K562 (cell line): ENCODE measurements around the gene ARHGAP32. TPM values are rescaled to one million over a fixed set of nuclear protein-coding genes. Genes with fewer than 3 reads are reported as not detected.

Experiments
- ATAC-seq: fragments of 200-7000 bp; cut with Tn5 transposase; 3 replicates; pipeline ENCODE4 v1.9.1; 2020; ENCODE audit warnings: moderate library complexity
- BruUV-seq: library from RNA; stranded (reverse); fragments of 400-500 nt; replicated peaks from 2 replicates; lab custom pipeline; 2021; lab: Mats Ljungman, UMichigan
- CTCF ChIA-PET: fragments of 300-600 bp; formaldehyde crosslinking; extraction: SDS; loops from one replicate; lab custom pipeline; 2021; ENCODE audit warnings: low intra/inter-chr PET ratio; lab: Yijun Ruan, JAX
- POLR2A ChIA-PET: fragments of 300-600, 350-650 bp; sonication (Branson Sonifier 250); formaldehyde crosslinking; extraction: SDS; loops from one replicate; lab custom pipeline; 2021; ENCODE audit warnings: antibody characterized with exemption, inconsistent platforms; lab: Yijun Ruan, JAX
- DNase-seq, 4 experiments: peaks; one replicate each; pipeline versions ENCODE4 v3.0.0 to v3.0.0-alpha.2; 2011 to 2018; ENCODE audit warnings: low spot score in 3 of 4, mixed read lengths in 3 of 4; ENCODE audit errors: extremely low read depth in 1 of 4
- FAIRE-seq: peaks from 2 replicates; lab custom pipeline; 2011; peaks lifted over from hg19 to GRCh38; lab: Jason Lieb, UNC
- H2AFZ ChIP-seq: 2 replicates; pipeline ENCODE4 v1.6.0; 2011; ENCODE audit warnings: low read depth, low read length, control low read depth, inconsistent platforms
- H3K27ac ChIP-seq: fragments of 200-600 bp; 3 replicates; pipeline ENCODE4 v1.8.0; 2011; ENCODE audit warnings: low read depth, mild to moderate bottlenecking, control low read depth, inconsistent platforms, low read length, moderate library complexity, mixed read lengths; ENCODE audit errors: extremely low read depth
- H3K27me3 ChIP-seq, 2 experiments: fragments of 300-600 bp in 1 of 2; 2 replicates in 1 of 2; 3 replicates in 1 of 2; pipeline versions ENCODE4 v1.6.0 to v1.8.0; 2011; ENCODE audit warnings: inconsistent platforms in 2 of 2, low read length in 2 of 2, mild to moderate bottlenecking in 1 of 2, mixed read lengths in 1 of 2, moderate library complexity in 1 of 2; ENCODE audit not compliant: control insufficient read depth in 2 of 2, insufficient read depth in 2 of 2
- H3K36me3 ChIP-seq: fragments of 300-600 bp; 3 replicates; pipeline ENCODE4 v1.8.0; 2011; ENCODE audit warnings: mild to moderate bottlenecking, low read length, inconsistent platforms; ENCODE audit not compliant: control insufficient read depth, insufficient read depth
- H3K4me1 ChIP-seq, 2 experiments: fragments of 200-600 bp in 1 of 2; replicated peaks in 1 of 2; 2 replicates in 1 of 2; 3 replicates in 1 of 2; pipeline versions ENCODE4 v1.5.1 to v1.8.0; 2011; ENCODE audit warnings: inconsistent platforms in 2 of 2, low read length in 2 of 2, mild to moderate bottlenecking in 1 of 2, mixed read lengths in 1 of 2, moderate library complexity in 1 of 2; ENCODE audit not compliant: control insufficient read depth in 2 of 2, insufficient read depth in 2 of 2
- H3K4me2 ChIP-seq: 2 replicates; pipeline ENCODE4 v1.6.1; 2011; ENCODE audit warnings: low read length, control low read depth, inconsistent platforms, mixed read lengths; ENCODE audit not compliant: insufficient read depth
- H3K4me3 ChIP-seq: fragments of 200-600 bp; sonication (generic), shearing (Covaris generic); 2 replicates; pipeline ENCODE4 v1.5.1; 2016; ENCODE audit warnings: control low read depth, inconsistent platforms
- H3K79me2 ChIP-seq: fragments of 200-600 bp; 3 replicates; pipeline ENCODE4 v1.8.0; 2011; ENCODE audit warnings: low read length, inconsistent platforms; ENCODE audit not compliant: control insufficient read depth, insufficient read depth
- H3K9ac ChIP-seq, 2 experiments: 2 replicates each; pipeline versions ENCODE4 v1.6.0 to v1.6.1; 2011; ENCODE audit warnings: low read depth in 2 of 2, low read length in 2 of 2, control low read depth in 1 of 2, inconsistent platforms in 1 of 2, mild to moderate bottlenecking in 1 of 2, mixed read lengths in 1 of 2; ENCODE audit not compliant: insufficient read depth in 1 of 2
- H3K9me1 ChIP-seq: one replicate; pipeline ENCODE4 v1.6.0; 2011; ENCODE audit warnings: inconsistent platforms, mild to moderate bottlenecking, low read length, moderate library complexity; ENCODE audit not compliant: control insufficient read depth, insufficient read depth
- H3K9me3 ChIP-seq: replicated peaks from 2 replicates; pipeline ENCODE4 v1.5.1; 2011; ENCODE audit warnings: low read depth, low read length, inconsistent platforms; ENCODE audit not compliant: control insufficient read depth, insufficient read depth
- H4K20me1 ChIP-seq: replicated peaks from 2 replicates; pipeline ENCODE4 v1.6.1; 2011; ENCODE audit warnings: low read length, inconsistent platforms, mixed read lengths; ENCODE audit not compliant: control insufficient read depth, insufficient read depth
- BHLHE40 ChIP-seq: IDR thresholded peaks from 2 replicates; pipeline ENCODE4 v1.6.1; 2011; ENCODE audit warnings: low read length, improper control_type of control experiment
- RBM14 ChIP-seq: fragments of 200-400 bp; formaldehyde crosslinking; IDR thresholded peaks from 2 replicates; pipeline ENCODE4 v1.6.1; 2018; ENCODE audit warnings: low read depth, mild to moderate bottlenecking, low read length, moderate library complexity, borderline replicate concordance; ENCODE audit not compliant: insufficient read depth
- SIN3A ChIP-seq, 2 experiments: fragments of 150-350 bp in 1 of 2; IDR thresholded peaks; 2 replicates each; pipeline ENCODE4 v1.6.1; 2011 to 2016; ENCODE audit warnings: borderline replicate concordance in 2 of 2, low read depth in 2 of 2, low read length in 2 of 2, mild to moderate bottlenecking in 2 of 2, moderate library complexity in 2 of 2; ENCODE audit not compliant: control insufficient read depth in 1 of 2
- ZNF24 ChIP-seq: fragments of 450-650 bp; IDR thresholded peaks from 2 replicates; pipeline ENCODE4 v1.6.1; 2016
- ZNF57 ChIP-seq: fragments of 450-650 bp; formaldehyde crosslinking; IDR thresholded peaks from 2 replicates; pipeline ENCODE4 v1.4.0; 2020; ENCODE audit warnings: mild to moderate bottlenecking, moderate library complexity
- WGBS: fragments of 100-300 bp; shearing (Covaris generic); methylation state at CpG from one replicate; pipeline ENCODE4 v1.1.6; 2016; ENCODE audit warnings: low coverage, mixed read lengths; ENCODE audit not compliant: insufficient coverage; ENCODE audit errors: missing lambda C conversion rate; 5-methylcytosine and 5-hydroxymethylcytosine counted together
- in situ Hi-C: fragments of 300-500 bp; cut with MboI; formaldehyde crosslinking; loops from 4 replicates; pipeline ENCODE4 v1.15.0; 2018; ENCODE audit warnings: inconsistent platforms, mixed read lengths
- intact Hi-C: fragments of 100-400 bp; cut with micrococcal nuclease; formaldehyde crosslinking; loops from 2 replicates; pipeline ENCODE4 v1.14.2; 2022
- polyA plus RNA-seq, 8 experiments: library from polyadenylated mRNA; depleted of rRNA in 4 of 8; stranded (reverse) in 5 of 8; unstranded in 3 of 8; fragments of >200 nt; fragmentation: Nextera tagmentation in 2 of 8; fragmentation: Illumina TruSeq in 1 of 8; extraction: Ambion mirVana in 2 of 8; extraction: Trizol in 1 of 8; gene quantifications; 2 replicates each; pipeline versions ENCODE4 v1.2.1 to v1.2.3, GENCODE V29; 2011 to 2014; ENCODE audit warnings: inconsistent platforms in 1 of 8, missing spikeins in 1 of 8
- total RNA-seq, 7 experiments: library from RNA; depleted of rRNA in 6 of 7; stranded (reverse); fragments of >200 nt in 6 of 7; fragmentation: Illumina TruSeq in 2 of 7; extraction: Trizol in 2 of 7; gene quantifications; 2 replicates each; pipeline versions ENCODE4 v1.2.1 to v1.2.3, GENCODE V29; 2011 to 2021; ENCODE audit warnings: low replicate concordance in 1 of 7
- TF ChIP-seq, protein P1 (sequence below), 2 experiments: fragments of 450-650 bp in 1 of 2; IDR thresholded peaks; 2 replicates each; pipeline ENCODE4 v1.6.1; 2011 to 2017; ENCODE audit warnings: low read depth in 2 of 2, antibody characterized with exemption in 1 of 2, borderline replicate concordance in 1 of 2, low read length in 1 of 2, mild to moderate bottlenecking in 1 of 2, mixed read lengths in 1 of 2; ENCODE audit not compliant: control insufficient read depth in 1 of 2
- TF ChIP-seq, protein P2 (sequence below): fragments of 450-650 bp; formaldehyde crosslinking; IDR thresholded peaks from 2 replicates; pipeline ENCODE4 v1.4.0; 2020; ENCODE audit warnings: mild to moderate bottlenecking, mixed read lengths

The ARHGAP32 gene
- total and polyA plus RNA-seq, 9 of the 15 experiments (the other 6 are each of a cell fraction or from before 2014, with no cell fraction given), result 0.18 TPM; not detected in 8

DNA sequence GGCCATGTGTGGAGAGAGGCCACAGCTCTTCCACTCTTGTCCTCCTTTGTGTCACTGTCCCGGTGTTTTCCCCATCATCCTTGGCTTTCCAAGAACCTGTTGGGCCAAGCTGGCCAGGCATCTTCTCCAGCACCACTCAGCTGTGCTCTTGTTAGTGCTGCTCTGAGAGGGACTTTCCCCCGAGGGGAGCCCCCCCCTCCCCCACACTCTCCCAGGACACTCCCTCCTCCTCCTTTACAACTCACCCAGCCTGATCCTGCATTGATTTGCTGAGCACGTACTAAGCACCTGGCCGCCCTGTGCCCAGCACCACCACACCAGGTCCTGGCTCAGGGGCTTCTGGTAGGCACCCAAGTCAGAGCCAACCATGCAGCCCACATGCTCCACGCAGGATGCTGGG lies 262.7 kb downstream of the ARHGAP32 start (continued):
- TF ChIP-seq, protein P1, sequence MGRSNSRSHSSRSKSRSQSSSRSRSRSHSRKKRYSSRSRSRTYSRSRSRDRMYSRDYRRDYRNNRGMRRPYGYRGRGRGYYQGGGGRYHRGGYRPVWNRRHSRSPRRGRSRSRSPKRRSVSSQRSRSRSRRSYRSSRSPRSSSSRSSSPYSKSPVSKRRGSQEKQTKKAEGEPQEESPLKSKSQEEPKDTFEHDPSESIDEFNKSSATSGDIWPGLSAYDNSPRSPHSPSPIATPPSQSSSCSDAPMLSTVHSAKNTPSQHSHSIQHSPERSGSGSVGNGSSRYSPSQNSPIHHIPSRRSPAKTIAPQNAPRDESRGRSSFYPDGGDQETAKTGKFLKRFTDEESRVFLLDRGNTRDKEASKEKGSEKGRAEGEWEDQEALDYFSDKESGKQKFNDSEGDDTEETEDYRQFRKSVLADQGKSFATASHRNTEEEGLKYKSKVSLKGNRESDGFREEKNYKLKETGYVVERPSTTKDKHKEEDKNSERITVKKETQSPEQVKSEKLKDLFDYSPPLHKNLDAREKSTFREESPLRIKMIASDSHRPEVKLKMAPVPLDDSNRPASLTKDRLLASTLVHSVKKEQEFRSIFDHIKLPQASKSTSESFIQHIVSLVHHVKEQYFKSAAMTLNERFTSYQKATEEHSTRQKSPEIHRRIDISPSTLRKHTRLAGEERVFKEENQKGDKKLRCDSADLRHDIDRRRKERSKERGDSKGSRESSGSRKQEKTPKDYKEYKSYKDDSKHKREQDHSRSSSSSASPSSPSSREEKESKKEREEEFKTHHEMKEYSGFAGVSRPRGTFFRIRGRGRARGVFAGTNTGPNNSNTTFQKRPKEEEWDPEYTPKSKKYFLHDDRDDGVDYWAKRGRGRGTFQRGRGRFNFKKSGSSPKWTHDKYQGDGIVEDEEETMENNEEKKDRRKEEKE (IDR thresholded peaks at IDR 0.05; ENCODE audit: borderline replicate concordance in 1 of 2, control insufficient read depth in 1 of 2, low read depth in 2 of 2, low read length in 1 of 2), result no peak

DNA sequence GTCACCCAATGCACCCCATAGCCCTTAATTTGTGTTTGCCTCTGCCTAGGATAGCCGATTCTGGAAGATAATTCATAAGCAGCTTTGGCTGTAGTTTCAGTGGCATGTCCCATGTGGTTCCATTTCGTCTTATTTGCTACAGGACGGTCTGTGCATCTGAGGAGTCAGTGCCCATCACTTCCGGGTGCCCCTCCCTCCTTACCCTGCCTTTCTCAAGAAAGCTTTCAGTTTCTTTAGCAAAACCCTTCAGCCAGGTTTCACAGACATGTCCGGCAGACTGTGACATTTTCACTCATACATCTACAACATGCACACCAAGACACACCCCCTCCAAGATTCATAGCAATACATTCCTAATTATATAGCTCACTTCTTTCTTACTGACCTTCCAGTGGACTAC lies 263.7 kb downstream of the ARHGAP32 start:
- POLR2A ChIA-PET, result interaction anchor here (1.3 kb wide), 1 partner anchor 34 kb away, joined by 4 read pairs; no protein-coding TSS in a partner anchor
- BruUV-seq, result no TSS peak
- intact Hi-C loops, result no loop called here

More for the DNA sequence above, 263.7 kb downstream of the ARHGAP32 start:
- H4K20me1 ChIP-seq, result no peaks in the 10 kb centered on the region
- no peak for ATAC-seq
- H3K9me3 ChIP-seq, result no peaks in the 10 kb centered on the region
- no peak for DNase-seq
- no peak overlapping the region for H3K4me2 ChIP-seq
- no peak for FAIRE-seq
- TF ChIP-seq ZNF24 (no peak), BHLHE40 (no peak), ZNF57 (no peak), RBM14 (no peak), SIN3A (IDR thresholded peaks at IDR 0.05; ENCODE audit: borderline replicate concordance in 2 of 2, control insufficient read depth in 1 of 2, low read depth in 2 of 2, low read length in 2 of 2) (no peak)
- TF ChIP-seq, protein P2, sequence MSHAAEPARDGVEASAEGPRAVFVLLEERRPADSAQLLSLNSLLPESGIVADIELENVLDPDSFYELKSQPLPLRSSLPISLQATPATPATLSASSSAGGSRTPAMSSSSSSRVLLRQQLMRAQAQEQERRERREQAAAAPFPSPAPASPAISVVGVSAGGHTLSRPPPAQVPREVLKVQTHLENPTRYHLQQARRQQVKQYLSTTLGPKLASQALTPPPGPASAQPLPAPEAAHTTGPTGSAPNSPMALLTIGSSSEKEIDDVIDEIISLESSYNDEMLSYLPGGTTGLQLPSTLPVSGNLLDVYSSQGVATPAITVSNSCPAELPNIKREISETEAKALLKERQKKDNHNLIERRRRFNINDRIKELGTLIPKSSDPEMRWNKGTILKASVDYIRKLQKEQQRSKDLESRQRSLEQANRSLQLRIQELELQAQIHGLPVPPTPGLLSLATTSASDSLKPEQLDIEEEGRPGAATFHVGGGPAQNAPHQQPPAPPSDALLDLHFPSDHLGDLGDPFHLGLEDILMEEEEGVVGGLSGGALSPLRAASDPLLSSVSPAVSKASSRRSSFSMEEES (CRISPR knock-in tag), result no peak
- H3K4me3 ChIP-seq, result no peak overlapping the region
- in situ Hi-C loops, result no loop called here
- H3K27ac ChIP-seq, result no peak overlapping the region
- no peaks in the 10 kb centered on the region for H3K36me3 ChIP-seq
- WGBS, result 0% methylated on average over 4 of the region's 5 CpGs
- H3K27me3 ChIP-seq, result peaks cover 0 to 7% of the 10 kb centered on the region in 2 experiments; a peak in 1 of 5 replicates
- no peaks in the 10 kb centered on the region for H3K79me2 ChIP-seq
- no peaks in the 10 kb centered on the region for H3K4me1 ChIP-seq
- no peaks in the 10 kb centered on the region for H3K9me1 ChIP-seq
- H2AFZ ChIP-seq, result no peak overlapping the region
- no peak overlapping the region for H3K9ac ChIP-seq
- CTCF ChIA-PET, result no interaction called here
